IMR-90 (cell line): ENCODE results near the gene LRRTM4. TPM values are rescaled to one million over a fixed set of nuclear protein-coding genes. Genes with fewer than 3 reads are reported as not detected.
"Not testable (repeated sequence)": the region's sequence is repeated elsewhere in the genome, so short reads cannot be mapped to it uniquely, and the experiment has no call there.

Experiments
- ATAC-seq: fragments of 200-7000 bp; cut with Tn5 transposase; 2 replicates; pipeline ENCODE4 v1.9.1; 2020; ENCODE audit warnings: low read depth, mild to moderate bottlenecking, moderate library complexity
- BruUV-seq: library from RNA; stranded (reverse); fragments of 400-500 nt; replicated peaks from 2 replicates; lab custom pipeline; 2021; lab: Mats Ljungman, UMichigan
- CTCF ChIA-PET: fragments of 300-600 bp; formaldehyde crosslinking; extraction: SDS; loops from one replicate; lab custom pipeline; 2021; ENCODE audit warnings: antibody characterized with exemption; lab: Yijun Ruan, JAX
- POLR2A ChIA-PET: fragments of 300-600 bp; sonication (Branson Sonifier 250); formaldehyde crosslinking; loops from one replicate; lab custom pipeline; 2022; ENCODE audit warnings: antibody characterized with exemption; ENCODE audit not compliant: unreplicated experiment; lab: Charles Lee
- DNase-seq: peaks from one replicate; pipeline ENCODE4 v3.0.0; 2013
- H2AFZ ChIP-seq: replicated peaks from 2 replicates; pipeline ENCODE3; 2013; ENCODE audit warnings: low read length, mild to moderate bottlenecking; ENCODE audit not compliant: poor library complexity
- H2AK5ac ChIP-seq: 2 replicates; pipeline ENCODE4 v1.6.1; 2013; ENCODE audit warnings: low read depth, low read length, inconsistent platforms
- H2AK9ac ChIP-seq: replicated peaks from 2 replicates; pipeline ENCODE3; 2013; ENCODE audit warnings: mild to moderate bottlenecking, low read depth, low read length, moderate library complexity; ENCODE audit not compliant: poor library complexity
- H2BK120ac ChIP-seq: 2 replicates; pipeline ENCODE4 v1.6.1; 2013; ENCODE audit warnings: low read depth, low read length, inconsistent platforms
- H2BK15ac ChIP-seq: 3 replicates; pipeline ENCODE4 v1.6.1; 2013; ENCODE audit warnings: low read depth, low read length, inconsistent platforms
- H2BK20ac ChIP-seq: 2 replicates; pipeline ENCODE4 v1.6.1; 2013; ENCODE audit warnings: low read depth, mild to moderate bottlenecking, inconsistent platforms, low read length, moderate library complexity
- H2BK5ac ChIP-seq: 2 replicates; pipeline ENCODE4 v1.6.1; 2013; ENCODE audit warnings: mild to moderate bottlenecking, low read depth, low read length, inconsistent platforms; ENCODE audit not compliant: poor library complexity, severe bottlenecking
- H3K14ac ChIP-seq: replicated peaks from 2 replicates; pipeline ENCODE4 v1.6.1; 2013; ENCODE audit warnings: low read depth, low read length, inconsistent platforms
- H3K18ac ChIP-seq: 2 replicates; pipeline ENCODE4 v1.6.1; 2013; ENCODE audit warnings: low read depth, low read length, control low read depth
- H3K23ac ChIP-seq: 2 replicates; pipeline ENCODE4 v1.6.1; 2013; ENCODE audit warnings: low read depth, low read length, inconsistent platforms
- H3K27ac ChIP-seq: 2 replicates; pipeline ENCODE4 v1.5.1; 2013; ENCODE audit warnings: mild to moderate bottlenecking, control low read depth, low read length; ENCODE audit not compliant: insufficient read depth
- H3K27me3 ChIP-seq: 2 replicates; pipeline ENCODE4 v1.6.1; 2013; ENCODE audit warnings: low read length; ENCODE audit not compliant: control insufficient read depth, insufficient read depth
- H3K36me3 ChIP-seq: 2 replicates; pipeline ENCODE4 v1.6.1; 2013; ENCODE audit warnings: low read length, mixed read lengths; ENCODE audit not compliant: control insufficient read depth, insufficient read depth
- H3K4ac ChIP-seq: 2 replicates; pipeline ENCODE4 v1.6.1; 2013; ENCODE audit warnings: low read depth, low read length, inconsistent platforms
- H3K4me1 ChIP-seq: 2 replicates; pipeline ENCODE4 v1.6.1; 2013; ENCODE audit warnings: low read length, mixed read lengths; ENCODE audit not compliant: control insufficient read depth, insufficient read depth
- H3K4me2 ChIP-seq: 2 replicates; pipeline ENCODE4 v1.6.1; 2013; ENCODE audit warnings: low read depth, mild to moderate bottlenecking, control low read depth, low read length, moderate library complexity
- H3K4me3 ChIP-seq: 2 replicates; pipeline ENCODE4 v1.5.1; 2013; ENCODE audit warnings: low read depth, mild to moderate bottlenecking, control low read depth, low read length, moderate library complexity; ENCODE audit not compliant: insufficient read depth
- H3K56ac ChIP-seq: 2 replicates; pipeline ENCODE4 v1.6.1; 2013; ENCODE audit warnings: low read length, inconsistent platforms; ENCODE audit not compliant: insufficient read depth; ENCODE audit errors: extremely low read depth
- H3K79me1 ChIP-seq, 2 experiments: 2 replicates each; pipeline ENCODE4 v1.6.1; 2013; ENCODE audit warnings: low read length in 2 of 2, inconsistent platforms in 1 of 2, low read depth in 1 of 2
- H3K9ac ChIP-seq: 2 replicates; pipeline ENCODE4 v1.6.1; 2013; ENCODE audit warnings: low read depth, low read length, control low read depth
- H3K9me1 ChIP-seq: 2 replicates; pipeline ENCODE4 v1.6.1; 2013; ENCODE audit warnings: low read length, inconsistent platforms; ENCODE audit not compliant: insufficient read depth
- H3K9me3 ChIP-seq: 2 replicates; pipeline ENCODE4 v1.6.1; 2013; ENCODE audit warnings: low read length; ENCODE audit not compliant: control insufficient read depth, insufficient read depth
- H4K20me1 ChIP-seq: 2 replicates; pipeline ENCODE4 v1.6.1; 2013; ENCODE audit warnings: low read length, inconsistent platforms; ENCODE audit not compliant: insufficient read depth
- H4K5ac ChIP-seq: 2 replicates; pipeline ENCODE4 v1.6.1; 2013; ENCODE audit warnings: mild to moderate bottlenecking, low read depth, low read length, control low read depth
- H4K8ac ChIP-seq, 2 experiments: 2 replicates each; pipeline ENCODE4 v1.6.1; 2013; ENCODE audit warnings: low read depth in 2 of 2, low read length in 2 of 2, control low read depth in 1 of 2, inconsistent platforms in 1 of 2
- H4K91ac ChIP-seq: 2 replicates; pipeline ENCODE4 v1.6.1; 2013; ENCODE audit warnings: low read depth, low read length, inconsistent platforms; ENCODE audit not compliant: insufficient read depth
- WGBS, 2 experiments: methylation state at CpG; one replicate each; pipeline versions ENCODE4 v1.1.5 to v1.1.7; 2013; ENCODE audit warnings: missing lambda C conversion rate in 2 of 2; ENCODE audit not compliant: insufficient read length in 1 of 2; ENCODE audit errors: extremely low coverage in 2 of 2; 5-methylcytosine and 5-hydroxymethylcytosine counted together
- dilution Hi-C: fragments of 300-500 bp; cut with HindIII; formaldehyde crosslinking; loops from one replicate; pipeline ENCODE4 v1.14.3; 2018; ENCODE audit warnings: low sequenced_read_pairs; ENCODE audit not compliant: unreplicated experiment
- in situ Hi-C: fragments of 300-500 bp; cut with MboI; formaldehyde crosslinking; loops from 3 replicates; pipeline ENCODE4 v1.14.3; 2019; ENCODE audit warnings: low sequenced_read_pairs, inconsistent platforms, mixed read lengths
- intact Hi-C: fragments of 100-400 bp; cut with micrococcal nuclease; formaldehyde crosslinking; loops from 2 replicates; pipeline ENCODE4 v1.10.0; 2022
- polyA plus RNA-seq, 3 experiments: library from polyadenylated mRNA; depleted of rRNA; stranded (reverse); fragments of >200 nt; gene quantifications; 2 replicates each; pipeline ENCODE4 v1.2.3, GENCODE V29; 2012; ENCODE audit warnings: low replicate concordance in 1 of 3
- total RNA-seq: library from RNA; depleted of rRNA; stranded (reverse); fragments of >200 nt; gene quantifications from 2 replicates; pipeline ENCODE4 v1.2.3, GENCODE V29; 2012

LRRTM4 gene
- total and polyA plus RNA-seq, 2 of the 4 experiments (the other 2 are of a cell fraction), result not detected

GRCh38 chr2:77029237-77029636 is 492.9 kb downstream of the LRRTM4 start:
- in situ Hi-C loops, H2AFZ ChIP-seq, H2BK15ac ChIP-seq, H3K9me1 ChIP-seq, H2AK9ac ChIP-seq, H3K4me3 ChIP-seq, H3K9me3 ChIP-seq, H3K79me1 ChIP-seq, H4K91ac ChIP-seq, H3K27me3 ChIP-seq, H4K8ac ChIP-seq, DNase-seq, H2BK120ac ChIP-seq, POLR2A ChIA-PET, H3K23ac ChIP-seq, H2BK20ac ChIP-seq, dilution Hi-C loops, H3K4me1 ChIP-seq, CTCF ChIA-PET, intact Hi-C loops, H3K27ac ChIP-seq, H4K20me1 ChIP-seq, H3K18ac ChIP-seq, H3K4ac ChIP-seq, H3K4me2 ChIP-seq, H2BK5ac ChIP-seq, BruUV-seq, H3K56ac ChIP-seq, H3K36me3 ChIP-seq, ATAC-seq, H4K5ac ChIP-seq, H3K9ac ChIP-seq, H3K14ac ChIP-seq, H2AK5ac ChIP-seq: not testable (repeated sequence)
- WGBS, 2 experiments, result 80% methylated on average over 1 of the region's 5 CpGs; no CpG with 5 or more reads in 1 of the 2 experiments
